Measurements from ENCODE around the gene CAPS.
A peak's percentile ranks its signal among the peaks of the same experiment; 100 is the strongest.
"Not testable (repeated sequence)": the region's sequence is repeated elsewhere in the genome, so short reads cannot be mapped to it uniquely, and the experiment has no call there.

CAPS gene

GRCh38 chr19:5958074-5958850 lies 44.2 kb downstream of the CAPS start:
- Mint-ChIP-seq H3K4me1 (peaks cover 92% of the 10 kb centered on the region), H3K4me3 (no peak overlapping the region), H3K27ac (peak overlapping the region; percentile 6), H3K36me3 (ENCODE audit: low read depth) (peaks cover 12% of the 10 kb centered on the region), H3K27me3 (no peaks in the 10 kb centered on the region), H3K9me3 (no peaks in the 10 kb centered on the region)
- DNase-seq: no peak
- no peak for ATAC-seq

- DNase-seq (no peak), ATAC-seq (no peak)
- Mint-ChIP-seq H3K4me1 (peaks cover 92% of the 10 kb centered on the region), H3K4me3 (no peak overlapping the region), H3K27me3 (no peaks in the 10 kb centered on the region), H3K27ac (peak overlapping the region; percentile 62), H3K9me3 (no peaks in the 10 kb centered on the region), H3K36me3 (ENCODE audit: low read depth) (peaks cover 10% of the 10 kb centered on the region)
These were observed 44.7 kb downstream of the CAPS start for GRCh38 chr19:5958851-5959122.

GRCh38 chr19:5959260-5960004 lies 45.4 kb downstream of the CAPS start:
- Mint-ChIP-seq H3K9me3 (no peaks in the 10 kb centered on the region), H3K27ac (peak overlapping the region; percentile 62), H3K4me1 (peaks cover 92% of the 10 kb centered on the region), H3K36me3 (ENCODE audit: low read depth) (peaks cover 8% of the 10 kb centered on the region), H3K27me3 (no peaks in the 10 kb centered on the region), H3K4me3 (no peak overlapping the region)
- DNase-seq (no peak), ATAC-seq (no peak)

- no peak for DNase-seq
- Mint-ChIP-seq H3K4me3 (no peak overlapping the region), H3K4me1 (peaks cover 91% of the 10 kb centered on the region), H3K27ac (peak overlapping the region; percentile 5), H3K36me3 (ENCODE audit: low read depth) (peaks cover 8% of the 10 kb centered on the region), H3K27me3 (no peaks in the 10 kb centered on the region), H3K9me3 (no peaks in the 10 kb centered on the region)
- no peak for ATAC-seq
These were observed 46.2 kb downstream of the CAPS start for GRCh38 chr19:5960005-5961001.

- peak; percentile 21 for ATAC-seq
- not testable (repeated sequence) for DNase-seq; H3K9me3 Mint-ChIP-seq; H3K36me3 Mint-ChIP-seq (ENCODE audit: low read depth); H3K27me3 Mint-ChIP-seq; H3K4me3 Mint-ChIP-seq
- peaks cover 92% of the 10 kb centered on the region for H3K4me1 Mint-ChIP-seq
- peak overlapping the region; percentile 90 for H3K27ac Mint-ChIP-seq
These were observed 47.6 kb downstream of the CAPS start for GRCh38 chr19:5961641-5961968.

GRCh38 chr19:5961969-5962945 lies 48.2 kb downstream of the CAPS start:
- H3K4me3 Mint-ChIP-seq: peak overlapping the region; percentile 63
- ATAC-seq: peak; percentile 82
- H3K27me3 Mint-ChIP-seq: no peaks in the 10 kb centered on the region
- DNase-seq: peak; percentile 46
- H3K9me3 Mint-ChIP-seq: no peaks in the 10 kb centered on the region
- peaks cover 10% of the 10 kb centered on the region for H3K36me3 Mint-ChIP-seq (ENCODE audit: low read depth)
- peaks cover 91% of the 10 kb centered on the region for H3K4me1 Mint-ChIP-seq
- H3K27ac Mint-ChIP-seq: peak overlapping the region; percentile 90

GRCh38 chr19:5963259-5963658 lies 49.2 kb downstream of the CAPS start:
- Mint-ChIP-seq H3K27ac (peak overlapping the region; percentile 90), H3K4me3 (peak overlapping the region; percentile 63), H3K4me1 (peaks cover 91% of the 10 kb centered on the region)
- not testable (repeated sequence) for DNase-seq; H3K27me3 Mint-ChIP-seq; H3K36me3 Mint-ChIP-seq (ENCODE audit: low read depth); H3K9me3 Mint-ChIP-seq; ATAC-seq

GRCh38 chr19:5963855-5964254 lies 49.8 kb downstream of the CAPS start:
- Mint-ChIP-seq H3K9me3 (no peaks in the 10 kb centered on the region), H3K36me3 (ENCODE audit: low read depth) (peaks cover 10% of the 10 kb centered on the region), H3K27ac (peak overlapping the region; percentile 90), H3K27me3 (no peaks in the 10 kb centered on the region), H3K4me1 (peaks cover 93% of the 10 kb centered on the region), H3K4me3 (no peak overlapping the region)
- ATAC-seq (no peak), DNase-seq (no peak)

GRCh38 chr19:5964816-5965565 lies 50.9 kb downstream of the CAPS start:
- H3K27ac Mint-ChIP-seq: no peak overlapping the region

More at GRCh38 chr19:5964816-5965565, 50.9 kb downstream of the CAPS start:
- DNase-seq: no peak
- no peak for ATAC-seq
- Mint-ChIP-seq H3K9me3 (no peaks in the 10 kb centered on the region), H3K4me1 (peaks cover 90% of the 10 kb centered on the region), H3K4me3 (no peak overlapping the region), H3K27me3 (no peaks in the 10 kb centered on the region), H3K36me3 (ENCODE audit: low read depth) (peaks cover 12% of the 10 kb centered on the region)

Measured in activated naive CD8-positive, alpha-beta T cell treated with anti-CD3 and anti-CD28 coated beads, Interleukin-2, amount 50 U/mL, for 24 hours (primary cell).